OCI-LY7 (cell line): ENCODE results near the gene PRICKLE2. TPM values are rescaled to one million over a fixed set of nuclear protein-coding genes. Genes with fewer than 3 reads are reported as not detected.

Source experiments
- BruUV-seq: library from RNA; stranded (reverse); fragments of 400-500 nt; replicated peaks from 2 replicates; lab custom pipeline; 2021; lab: Mats Ljungman, UMichigan
- CTCF ChIA-PET: fragments of 300-600 bp; sonication (Branson Sonifier 250); formaldehyde crosslinking; loops from one replicate; lab custom pipeline; 2022; ENCODE audit warnings: antibody characterized with exemption; ENCODE audit not compliant: unreplicated experiment; lab: Charles Lee
- POLR2A ChIA-PET: fragments of 300-600 bp; sonication (Branson Sonifier 250); formaldehyde crosslinking; loops from one replicate; lab custom pipeline; 2022; ENCODE audit warnings: antibody characterized with exemption; lab: Charles Lee
- DNase-seq: peaks from one replicate; pipeline ENCODE4 v3.0.0-alpha.2; 2015; ENCODE audit warnings: low spot score
- H2AFZ ChIP-seq: fragments of 200-600 bp; sonication (generic), shearing (Covaris generic); 2 replicates; pipeline ENCODE4 v1.6.1; 2014; ENCODE audit warnings: mild to moderate bottlenecking, antibody characterized with exemption, low read length, moderate library complexity
- H3K27ac ChIP-seq: fragments of 200-600 bp; sonication (generic); 2 replicates; pipeline ENCODE4 v1.5.1; 2014; ENCODE audit warnings: mixed run types, low read depth, mild to moderate bottlenecking, moderate library complexity, low read length, inconsistent platforms; ENCODE audit not compliant: poor library complexity, severe bottlenecking
- H3K36me3 ChIP-seq: fragments of 200-600 bp; sonication (generic); 2 replicates; pipeline ENCODE4 v1.6.1; 2014; ENCODE audit warnings: mild to moderate bottlenecking, antibody characterized with exemption, low read length, moderate library complexity, mixed read lengths; ENCODE audit not compliant: insufficient read depth
- H3K4me1 ChIP-seq: fragments of 200-600 bp; sonication (generic); 2 replicates; pipeline ENCODE4 v1.5.1; 2014; ENCODE audit warnings: mild to moderate bottlenecking, low read length; ENCODE audit not compliant: insufficient read depth, poor library complexity, severe bottlenecking
- H3K4me2 ChIP-seq: fragments of 200-600 bp; sonication (generic); 2 replicates; pipeline ENCODE4 v1.6.1; 2014; ENCODE audit warnings: mild to moderate bottlenecking, low read length
- H3K4me3 ChIP-seq: fragments of 200-600 bp; sonication (generic); 2 replicates; pipeline ENCODE4 v1.5.1; 2014; ENCODE audit warnings: mild to moderate bottlenecking, low read depth, low read length; ENCODE audit not compliant: poor library complexity, severe bottlenecking
- H3K79me2 ChIP-seq: fragments of 200-600 bp; sonication (generic); 2 replicates; pipeline ENCODE4 v1.6.1; 2016; ENCODE audit warnings: low read depth, mild to moderate bottlenecking, low read length, moderate library complexity, mixed read lengths; ENCODE audit not compliant: insufficient read depth
- H3K9me2 ChIP-seq: fragments of 200-600 bp; sonication (generic); 2 replicates; pipeline ENCODE4 v1.6.1; 2016; ENCODE audit warnings: mild to moderate bottlenecking, low read length, mixed read lengths; ENCODE audit not compliant: insufficient read depth
- H3K9me3 ChIP-seq: fragments of 200-600 bp; sonication (generic); 2 replicates; pipeline ENCODE4 v1.6.1; 2014; ENCODE audit warnings: mild to moderate bottlenecking, mixed run types, low read length, mixed read lengths
- H4K20me1 ChIP-seq: fragments of 200-600 bp; sonication (generic); 2 replicates; pipeline ENCODE4 v1.6.1; 2014; ENCODE audit warnings: mild to moderate bottlenecking, antibody characterized with exemption, low read length, moderate library complexity, mixed read lengths; ENCODE audit not compliant: insufficient read depth
- CTCF ChIP-seq: fragments of 200-600 bp; sonication (generic); conservative IDR thresholded peaks from 2 replicates; pipeline ENCODE4 v1.5.1; 2014; ENCODE audit warnings: mild to moderate bottlenecking, antibody characterized with exemption, low read length, moderate library complexity, mixed read lengths
- EZH2phosphoT487 ChIP-seq: fragments of 200-600 bp; sonication (generic); IDR thresholded peaks from 2 replicates; pipeline ENCODE4 v1.6.1; 2018; ENCODE audit warnings: low read depth, borderline replicate concordance, mild to moderate bottlenecking, mixed run types, antibody characterized with exemption, low read length, moderate library complexity, mixed read lengths
- intact Hi-C: fragments of 100-400 bp; cut with micrococcal nuclease; formaldehyde crosslinking; loops from one replicate; pipeline ENCODE4 v1.10.0; 2022; ENCODE audit not compliant: unreplicated experiment
- total RNA-seq, 2 experiments: library from RNA; depleted of rRNA in 1 of 2; stranded (reverse); fragments of >200 nt in 1 of 2; shearing (Covaris generic) in 1 of 2; gene quantifications; 2 replicates each; pipeline ENCODE4 v1.2.3, GENCODE V29; 2014 to 2022

PRICKLE2 gene
- total RNA-seq, 2 experiments from 2014 or later, result 2.0 to 3.9 TPM

- TF ChIP-seq CTCF (no peak), EZH2phosphoT487 (no peak)
- intact Hi-C loops, result no loop called here
- no TSS peak for BruUV-seq
Observed at GRCh38 chr3:64157150-64158035, 67.9 kb downstream of the PRICKLE2 start.

GRCh38 chr3:64155328-64155727, 69.9 kb downstream of the PRICKLE2 start:
- no TSS peak for BruUV-seq

More at GRCh38 chr3:64157150-64158035, 67.9 kb downstream of the PRICKLE2 start:
- CTCF ChIA-PET, result no interaction called here
- Histone ChIP-seq H3K9me2 (no peaks in the 10 kb centered on the region), H3K4me2 (no peak overlapping the region), H3K27ac (no peak overlapping the region), H3K4me1 (no peaks in the 10 kb centered on the region), H4K20me1 (no peaks in the 10 kb centered on the region), H3K79me2 (no peaks in the 10 kb centered on the region), H3K9me3 (no peaks in the 10 kb centered on the region), H3K4me3 (no peak overlapping the region), H2AFZ (no peak overlapping the region), H3K36me3 (no peaks in the 10 kb centered on the region)
- POLR2A ChIA-PET, result interaction anchor here (0.7 to 1.4 kb wide), 2 partner anchors 9 to 253 kb away, joined by 3 read pairs; no protein-coding TSS in a partner anchor
- no peak for DNase-seq

More at GRCh38 chr3:64155328-64155727, 69.9 kb downstream of the PRICKLE2 start:
- H3K36me3 ChIP-seq, result no peaks in the 10 kb centered on the region
- H3K4me2 ChIP-seq, result no peak overlapping the region
- intact Hi-C loops, result no loop called here
- H3K9me3 ChIP-seq, result no peaks in the 10 kb centered on the region
- H3K4me1 ChIP-seq, result no peaks in the 10 kb centered on the region
- DNase-seq, result no peak
- H2AFZ ChIP-seq, result no peak overlapping the region
- no peaks in the 10 kb centered on the region for H4K20me1 ChIP-seq
- TF ChIP-seq CTCF (no peak), EZH2phosphoT487 (no peak)
- ChIA-PET CTCF (no interaction called here), POLR2A (interaction anchor here (0.7 to 0.9 kb wide), 4 partner anchors 33 to 1492 kb away, joined by 4 to 8 read pairs (median 5); no protein-coding TSS in a partner anchor)
- no peak overlapping the region for H3K4me3 ChIP-seq
- no peaks in the 10 kb centered on the region for H3K79me2 ChIP-seq
- no peak overlapping the region for H3K27ac ChIP-seq
- no peaks in the 10 kb centered on the region for H3K9me2 ChIP-seq
